Measurements from ENCODE around the gene PATZ1. TPM values are rescaled to one million over a fixed set of nuclear protein-coding genes. Genes with fewer than 3 reads are reported as not detected.

PATZ1 gene
- total RNA-seq, 1 donor from 2014 or later = 105 TPM

DNA sequence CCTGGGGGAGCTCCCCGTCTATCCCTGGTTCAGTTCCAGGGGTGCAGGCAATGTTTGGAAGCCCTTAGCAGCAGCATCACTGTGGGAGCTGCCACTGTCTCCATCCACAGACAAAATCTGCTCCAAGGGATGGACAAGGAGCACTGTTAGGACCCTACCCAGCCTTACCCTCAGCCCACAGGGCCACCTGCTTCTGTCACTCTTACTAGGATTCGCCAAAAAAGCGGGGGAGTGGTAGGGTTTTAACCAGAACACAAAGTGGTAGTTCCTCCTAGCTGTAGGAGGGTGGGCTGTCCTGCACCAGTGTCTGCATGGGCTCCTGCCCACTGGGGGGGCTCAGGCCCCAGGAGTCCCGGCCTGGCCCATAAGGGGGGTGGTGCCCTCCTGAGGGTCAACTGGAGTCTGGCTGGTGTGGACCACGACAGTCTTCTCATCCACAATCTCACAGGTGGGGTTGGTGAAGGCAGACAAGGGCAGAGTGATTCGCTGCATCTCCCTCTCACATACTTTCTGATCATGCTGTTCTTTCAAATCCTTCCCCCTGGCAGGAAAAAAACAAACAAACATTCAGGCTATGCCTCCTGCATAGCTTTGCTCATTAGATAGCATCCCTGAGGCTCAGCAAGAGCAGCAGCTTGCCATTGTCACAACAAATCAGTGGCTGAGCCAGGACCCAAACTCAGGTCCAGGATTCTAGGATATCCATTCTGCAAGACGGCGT is 63.2 kb downstream of the PATZ1 start:
- peak overlapping the region; percentile 72 for H3K27ac Mint-ChIP-seq (ENCODE audit: unreplicated experiment)
- no peak for DNase-seq (ENCODE audit: low read depth, low spot score)
- TF ChIP-seq, protein P1, sequence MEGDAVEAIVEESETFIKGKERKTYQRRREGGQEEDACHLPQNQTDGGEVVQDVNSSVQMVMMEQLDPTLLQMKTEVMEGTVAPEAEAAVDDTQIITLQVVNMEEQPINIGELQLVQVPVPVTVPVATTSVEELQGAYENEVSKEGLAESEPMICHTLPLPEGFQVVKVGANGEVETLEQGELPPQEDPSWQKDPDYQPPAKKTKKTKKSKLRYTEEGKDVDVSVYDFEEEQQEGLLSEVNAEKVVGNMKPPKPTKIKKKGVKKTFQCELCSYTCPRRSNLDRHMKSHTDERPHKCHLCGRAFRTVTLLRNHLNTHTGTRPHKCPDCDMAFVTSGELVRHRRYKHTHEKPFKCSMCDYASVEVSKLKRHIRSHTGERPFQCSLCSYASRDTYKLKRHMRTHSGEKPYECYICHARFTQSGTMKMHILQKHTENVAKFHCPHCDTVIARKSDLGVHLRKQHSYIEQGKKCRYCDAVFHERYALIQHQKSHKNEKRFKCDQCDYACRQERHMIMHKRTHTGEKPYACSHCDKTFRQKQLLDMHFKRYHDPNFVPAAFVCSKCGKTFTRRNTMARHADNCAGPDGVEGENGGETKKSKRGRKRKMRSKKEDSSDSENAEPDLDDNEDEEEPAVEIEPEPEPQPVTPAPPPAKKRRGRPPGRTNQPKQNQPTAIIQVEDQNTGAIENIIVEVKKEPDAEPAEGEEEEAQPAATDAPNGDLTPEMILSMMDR (conservative IDR thresholded peaks at IDR 0.05) = no peak
- no peaks in the 10 kb centered on the region for H3K27me3 Mint-ChIP-seq (ENCODE audit: low read depth)
- no peaks in the 10 kb centered on the region for H3K9me3 Mint-ChIP-seq
- H3K36me3 Mint-ChIP-seq (ENCODE audit: low read depth) = no peaks in the 10 kb centered on the region
- H3K4me3 Mint-ChIP-seq = no peak overlapping the region
- peaks cover 21% of the 10 kb centered on the region for H3K4me1 Mint-ChIP-seq

DNA sequence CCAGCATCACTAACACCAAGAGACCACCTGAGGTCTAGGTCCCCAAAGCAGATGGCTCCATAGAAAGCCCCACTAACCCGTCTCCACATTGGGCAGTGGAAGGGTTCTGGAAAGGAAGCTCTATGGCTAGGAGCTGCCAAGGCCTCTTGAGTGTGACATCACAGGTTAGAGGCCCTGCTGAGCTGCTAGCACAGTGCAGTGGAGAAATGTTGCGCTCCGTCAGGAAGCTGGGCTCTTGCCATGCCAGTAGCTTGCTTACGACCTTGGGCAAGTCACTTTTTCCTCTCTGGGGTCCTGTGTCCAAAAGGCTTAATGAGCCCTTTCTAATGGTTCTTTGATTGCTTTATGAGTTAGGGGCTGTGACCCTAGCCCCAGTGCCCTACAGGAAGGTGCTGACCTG is 64.4 kb downstream of the PATZ1 start:
- Mint-ChIP-seq H3K4me1 (peaks cover 21% of the 10 kb centered on the region), H3K36me3 (ENCODE audit: low read depth) (no peaks in the 10 kb centered on the region), H3K4me3 (no peak overlapping the region), H3K9me3 (no peaks in the 10 kb centered on the region), H3K27me3 (ENCODE audit: low read depth) (no peaks in the 10 kb centered on the region), H3K27ac (ENCODE audit: unreplicated experiment) (no peak overlapping the region)
- no peak for DNase-seq (ENCODE audit: low read depth, low spot score)
- TF ChIP-seq, protein P1 (conservative IDR thresholded peaks at IDR 0.05) = no peak

DNA sequence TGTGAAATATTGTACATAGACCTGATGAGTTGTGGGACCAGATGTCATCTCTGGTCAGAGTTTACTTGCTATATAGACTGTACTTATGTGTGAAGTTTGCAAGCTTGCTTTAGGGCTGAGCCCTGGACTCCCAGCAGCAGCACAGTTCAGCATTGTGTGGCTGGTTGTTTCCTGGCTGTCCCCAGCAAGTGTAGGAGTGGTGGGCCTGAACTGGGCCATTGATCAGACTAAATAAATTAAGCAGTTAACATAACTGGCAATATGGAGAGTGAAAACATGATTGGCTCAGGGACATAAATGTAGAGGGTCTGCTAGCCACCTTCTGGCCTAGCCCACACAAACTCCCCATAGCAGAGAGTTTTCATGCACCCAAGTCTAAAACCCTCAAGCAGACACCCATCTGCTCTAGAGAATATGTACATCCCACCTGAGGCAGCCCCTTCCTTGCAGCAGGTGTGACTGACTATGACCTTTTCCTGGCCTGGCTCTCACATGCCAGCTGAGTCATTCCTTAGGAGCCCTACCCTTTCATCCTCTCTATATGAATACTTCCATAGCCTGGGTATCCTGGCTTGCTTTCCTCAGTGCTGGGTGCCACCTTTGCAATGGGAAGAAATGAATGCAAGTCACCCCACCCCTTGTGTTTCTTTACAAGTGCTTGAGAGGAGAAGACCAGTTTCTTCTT is 66.2 kb downstream of the PATZ1 start:
- H3K36me3 Mint-ChIP-seq (ENCODE audit: low read depth) = no peaks in the 10 kb centered on the region
- H3K27me3 Mint-ChIP-seq (ENCODE audit: low read depth) = no peaks in the 10 kb centered on the region

DNA sequence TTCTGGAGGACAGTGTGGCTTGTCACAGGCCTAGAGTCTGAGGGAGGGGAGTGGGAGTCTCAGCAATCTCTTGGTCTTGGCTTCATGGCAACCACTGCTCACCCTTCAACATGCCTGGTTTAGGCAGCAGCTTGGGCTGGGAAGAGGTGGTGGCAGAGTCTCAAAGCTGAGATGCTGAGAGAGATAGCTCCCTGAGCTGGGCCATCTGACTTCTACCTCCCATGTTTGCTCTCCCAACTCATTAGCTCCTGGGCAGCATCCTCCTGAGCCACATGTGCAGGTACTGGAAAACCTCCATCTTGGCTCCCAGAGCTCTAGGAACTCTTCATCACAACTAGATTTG is 66.8 kb downstream of the PATZ1 start:
- Mint-ChIP-seq H3K4me3 (no peak overlapping the region), H3K9me3 (no peaks in the 10 kb centered on the region)
- DNase-seq (ENCODE audit: low read depth, low spot score) = no peak

More for the DNA sequence above, 66.2 kb downstream of the PATZ1 start:
- H3K4me1 Mint-ChIP-seq = peaks cover 15% of the 10 kb centered on the region
- H3K27ac Mint-ChIP-seq (ENCODE audit: unreplicated experiment) = no peak overlapping the region
- TF ChIP-seq, protein P1 (conservative IDR thresholded peaks at IDR 0.05) = no peak
- no peak for DNase-seq (ENCODE audit: low read depth, low spot score)
- H3K9me3 Mint-ChIP-seq = no peaks in the 10 kb centered on the region
- no peak overlapping the region for H3K4me3 Mint-ChIP-seq

DNA sequence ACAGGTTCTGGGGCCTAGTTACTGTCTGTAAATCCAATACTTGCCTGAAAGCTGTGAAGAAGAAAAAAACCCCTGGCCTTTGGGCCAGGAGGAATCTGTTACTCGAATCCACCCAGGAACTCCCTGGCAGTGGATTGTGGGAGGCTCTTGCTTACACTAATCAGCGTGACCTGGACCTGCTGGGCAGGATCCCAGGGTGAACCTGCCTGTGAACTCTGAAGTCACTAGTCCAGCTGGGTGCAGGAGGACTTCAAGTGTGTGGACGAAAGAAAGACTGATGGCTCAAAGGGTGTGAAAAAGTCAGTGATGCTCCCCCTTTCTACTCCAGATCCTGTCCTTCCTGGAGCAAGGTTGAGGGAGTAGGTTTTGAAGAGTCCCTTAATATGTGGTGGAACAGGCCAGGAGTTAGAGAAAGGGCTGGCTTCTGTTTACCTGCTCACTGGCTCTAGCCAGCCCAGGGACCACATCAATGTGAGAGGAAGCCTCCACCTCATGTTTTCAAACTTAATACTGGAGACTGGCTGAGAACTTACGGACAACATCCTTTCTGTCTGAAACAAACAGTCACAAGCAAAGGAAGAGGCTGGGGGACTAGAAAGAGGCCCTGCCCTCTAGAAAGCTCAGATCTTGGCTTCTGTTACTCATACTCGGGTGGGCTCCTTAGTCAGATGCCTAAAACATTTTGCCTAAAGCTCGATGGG is 67.4 kb downstream of the PATZ1 start:
- DNase-seq (ENCODE audit: low read depth, low spot score) = no peak
- no peak overlapping the region for H3K4me3 Mint-ChIP-seq
- peaks cover 4% of the 10 kb centered on the region for H3K4me1 Mint-ChIP-seq
- no peaks in the 10 kb centered on the region for H3K27me3 Mint-ChIP-seq (ENCODE audit: low read depth)
- no peaks in the 10 kb centered on the region for H3K9me3 Mint-ChIP-seq
- H3K27ac Mint-ChIP-seq (ENCODE audit: unreplicated experiment) = peak overlapping the region; percentile 27
- TF ChIP-seq, protein P1 (conservative IDR thresholded peaks at IDR 0.05) = no peak
- H3K36me3 Mint-ChIP-seq (ENCODE audit: low read depth) = peaks cover 2% of the 10 kb centered on the region

More for the DNA sequence above, 66.8 kb downstream of the PATZ1 start:
- TF ChIP-seq, protein P1 (conservative IDR thresholded peaks at IDR 0.05) = no peak
- no peak overlapping the region for H3K27ac Mint-ChIP-seq (ENCODE audit: unreplicated experiment)
- H3K27me3 Mint-ChIP-seq (ENCODE audit: low read depth) = no peaks in the 10 kb centered on the region
- H3K36me3 Mint-ChIP-seq (ENCODE audit: low read depth) = no peaks in the 10 kb centered on the region
- peaks cover 8% of the 10 kb centered on the region for H3K4me1 Mint-ChIP-seq
